ENCODE results near the gene API5.

DNA sequence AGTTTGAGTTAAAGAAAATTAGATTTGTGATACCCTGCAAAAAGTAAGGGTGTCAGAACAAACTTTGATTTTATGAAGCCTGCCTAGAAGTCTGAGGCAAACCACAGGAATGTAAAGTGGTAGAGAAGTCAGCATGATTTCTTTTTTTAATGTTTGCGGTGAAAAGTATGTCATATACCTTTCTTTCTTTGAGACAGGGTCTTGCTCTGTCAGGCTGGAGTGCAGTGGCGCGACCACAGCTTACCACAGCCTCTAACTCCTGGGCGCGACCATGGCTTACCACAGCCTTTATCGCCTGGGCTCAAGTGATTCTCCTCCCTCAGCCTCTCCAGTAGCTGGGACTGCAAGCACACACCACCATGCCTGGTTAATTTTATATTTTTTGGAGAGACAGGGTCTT lies 4.7 kb downstream of the API5 start:
- TF ChIP-seq, protein P1, sequence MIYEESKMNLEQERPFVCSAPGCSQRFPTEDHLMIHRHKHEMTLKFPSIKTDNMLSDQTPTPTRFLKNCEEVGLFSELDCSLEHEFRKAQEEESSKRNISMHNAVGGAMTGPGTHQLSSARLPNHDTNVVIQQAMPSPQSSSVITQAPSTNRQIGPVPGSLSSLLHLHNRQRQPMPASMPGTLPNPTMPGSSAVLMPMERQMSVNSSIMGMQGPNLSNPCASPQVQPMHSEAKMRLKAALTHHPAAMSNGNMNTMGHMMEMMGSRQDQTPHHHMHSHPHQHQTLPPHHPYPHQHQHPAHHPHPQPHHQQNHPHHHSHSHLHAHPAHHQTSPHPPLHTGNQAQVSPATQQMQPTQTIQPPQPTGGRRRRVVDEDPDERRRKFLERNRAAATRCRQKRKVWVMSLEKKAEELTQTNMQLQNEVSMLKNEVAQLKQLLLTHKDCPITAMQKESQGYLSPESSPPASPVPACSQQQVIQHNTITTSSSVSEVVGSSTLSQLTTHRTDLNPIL (CRISPR knock-in tag; IDR thresholded peaks at IDR 0.05; ENCODE audit: low read depth) = no peak
- TF ChIP-seq OSR1 (CRISPR knock-in tag; IDR thresholded peaks at IDR 0.05) (no peak), PPARA (CRISPR knock-in tag; IDR thresholded peaks at IDR 0.05; ENCODE audit: borderline replicate concordance) (no peak)
